Loucy (cell line): ENCODE results near the gene RALA.

Experiments
- H2AFZ ChIP-seq: fragments of 200-600 bp; sonication (generic); 2 replicates; pipeline ENCODE4 v1.6.0; 2016; ENCODE audit warnings: antibody characterized with exemption, mild to moderate bottlenecking, low read length, moderate library complexity
- H3F3A ChIP-seq: fragments of 200-600 bp; 2 replicates; pipeline ENCODE4 v1.6.0; 2016; ENCODE audit warnings: antibody characterized with exemption, low read depth, mild to moderate bottlenecking
- H3K27me3 ChIP-seq: fragments of 200-600 bp; sonication (generic); 2 replicates; pipeline ENCODE4 v1.6.1; 2014; ENCODE audit warnings: low read length, mild to moderate bottlenecking; ENCODE audit not compliant: insufficient read depth, poor library complexity, severe bottlenecking
- H3K36me3 ChIP-seq: fragments of 200-600 bp; sonication (generic); 2 replicates; pipeline ENCODE4 v1.6.1; 2016; ENCODE audit warnings: low read length; ENCODE audit not compliant: insufficient read depth
- H3K4me1 ChIP-seq: fragments of 200-600 bp; sonication (generic); 2 replicates; pipeline ENCODE4 v1.5.1; 2014; ENCODE audit warnings: low read length, mild to moderate bottlenecking; ENCODE audit not compliant: insufficient read depth, poor library complexity, severe bottlenecking
- H3K4me2 ChIP-seq: fragments of 200-600 bp; sonication (generic); 2 replicates; pipeline ENCODE4 v1.6.0; 2014; ENCODE audit warnings: antibody characterized with exemption, low read length, low read depth, mild to moderate bottlenecking; ENCODE audit not compliant: poor library complexity, severe bottlenecking
- H3K4me3 ChIP-seq: fragments of 200-600 bp; sonication (generic); 2 replicates; pipeline ENCODE4 v1.5.1; 2014; ENCODE audit warnings: low read length, mild to moderate bottlenecking, mixed read lengths; ENCODE audit not compliant: poor library complexity, severe bottlenecking
- H3K79me2 ChIP-seq: fragments of 200-600 bp; sonication (generic); 2 replicates; pipeline ENCODE4 v1.6.1; 2014; ENCODE audit warnings: low read length; ENCODE audit not compliant: insufficient read depth
- H3K9ac ChIP-seq: fragments of 200-600 bp; sonication (generic); 2 replicates; pipeline ENCODE4 v1.6.0; 2014; ENCODE audit warnings: mild to moderate bottlenecking, low read depth, low read length, moderate library complexity; ENCODE audit not compliant: poor library complexity, severe bottlenecking
- H3K9me2 ChIP-seq: fragments of 200-600 bp; sonication (generic); replicated peaks from 2 replicates; pipeline ENCODE4 v1.6.1; 2016; ENCODE audit warnings: low read depth, low read length, mixed read lengths
- H3K9me3 ChIP-seq: fragments of 200-600 bp; sonication (generic); 2 replicates; pipeline ENCODE4 v1.6.1; 2014; ENCODE audit warnings: mild to moderate bottlenecking, antibody characterized with exemption, low read length, low read depth; ENCODE audit not compliant: insufficient read depth
- H4K20me1 ChIP-seq: fragments of 200-600 bp; sonication (generic); 2 replicates; pipeline ENCODE4 v1.6.0; 2014; ENCODE audit warnings: antibody characterized with exemption, low read length, mild to moderate bottlenecking; ENCODE audit not compliant: insufficient read depth, poor library complexity, severe bottlenecking
- EZH2phosphoT487 ChIP-seq: fragments of 200-600 bp; IDR thresholded peaks from 2 replicates; pipeline ENCODE4 v1.6.1; 2018; ENCODE audit warnings: antibody characterized with exemption, mild to moderate bottlenecking, moderate library complexity, borderline replicate concordance
- TF ChIP-seq, protein P1 (sequence below): fragments of 200-600 bp; sonication (generic); conservative IDR thresholded peaks from 2 replicates; pipeline ENCODE4 v1.5.1; 2014; ENCODE audit warnings: mild to moderate bottlenecking, antibody characterized with exemption, low read length

The RALA gene

DNA sequence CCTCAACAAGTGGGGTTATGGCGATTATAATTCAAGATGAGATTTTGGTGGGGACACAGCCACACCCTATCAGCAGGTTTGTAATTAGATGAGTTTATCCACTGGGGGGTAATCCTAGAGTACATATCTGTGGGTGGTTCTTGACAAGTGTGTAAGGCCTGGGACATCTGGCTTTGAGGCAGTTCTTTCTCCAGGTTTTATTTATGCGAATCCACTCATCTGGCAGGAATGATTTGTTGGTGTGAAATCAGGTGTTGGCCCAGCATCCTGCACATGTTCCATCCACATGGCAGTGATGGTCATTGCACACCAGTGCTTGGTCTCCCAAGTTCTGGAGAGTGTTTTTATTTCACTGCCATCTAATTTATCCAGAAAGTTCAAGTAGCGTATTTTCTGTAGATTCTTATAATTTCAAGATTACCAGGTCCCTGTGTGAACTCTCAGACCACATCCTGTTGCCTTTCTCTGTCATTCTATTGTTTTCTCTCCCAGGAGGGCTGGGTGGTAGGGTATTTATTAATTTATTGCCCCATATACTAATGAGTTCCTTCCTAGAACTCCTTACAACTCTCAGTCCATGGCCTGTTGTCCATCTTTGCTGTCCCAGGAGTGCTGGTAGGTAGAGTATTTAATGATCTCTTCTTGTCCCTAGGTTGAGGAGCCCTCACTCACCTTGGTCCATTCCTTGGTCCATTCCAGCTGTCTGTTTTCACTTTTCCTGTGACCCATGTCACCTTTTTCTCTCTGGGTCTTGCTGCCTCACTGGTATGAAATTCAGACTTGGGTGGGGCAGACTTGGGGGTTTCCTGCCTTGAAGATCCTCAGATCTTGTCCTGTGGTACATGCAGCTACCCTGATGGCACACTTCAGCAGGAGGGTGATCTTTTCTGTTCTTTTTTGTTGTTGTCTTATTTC is 10.4 kb downstream of the RALA start:
- TF ChIP-seq, protein P1, sequence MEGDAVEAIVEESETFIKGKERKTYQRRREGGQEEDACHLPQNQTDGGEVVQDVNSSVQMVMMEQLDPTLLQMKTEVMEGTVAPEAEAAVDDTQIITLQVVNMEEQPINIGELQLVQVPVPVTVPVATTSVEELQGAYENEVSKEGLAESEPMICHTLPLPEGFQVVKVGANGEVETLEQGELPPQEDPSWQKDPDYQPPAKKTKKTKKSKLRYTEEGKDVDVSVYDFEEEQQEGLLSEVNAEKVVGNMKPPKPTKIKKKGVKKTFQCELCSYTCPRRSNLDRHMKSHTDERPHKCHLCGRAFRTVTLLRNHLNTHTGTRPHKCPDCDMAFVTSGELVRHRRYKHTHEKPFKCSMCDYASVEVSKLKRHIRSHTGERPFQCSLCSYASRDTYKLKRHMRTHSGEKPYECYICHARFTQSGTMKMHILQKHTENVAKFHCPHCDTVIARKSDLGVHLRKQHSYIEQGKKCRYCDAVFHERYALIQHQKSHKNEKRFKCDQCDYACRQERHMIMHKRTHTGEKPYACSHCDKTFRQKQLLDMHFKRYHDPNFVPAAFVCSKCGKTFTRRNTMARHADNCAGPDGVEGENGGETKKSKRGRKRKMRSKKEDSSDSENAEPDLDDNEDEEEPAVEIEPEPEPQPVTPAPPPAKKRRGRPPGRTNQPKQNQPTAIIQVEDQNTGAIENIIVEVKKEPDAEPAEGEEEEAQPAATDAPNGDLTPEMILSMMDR, result no peak
- TF ChIP-seq EZH2phosphoT487, result no peak
- no peaks in the 10 kb centered on the region for H3K27me3 ChIP-seq
- H3K4me3 ChIP-seq, result peak overlapping the region; percentile 27
- peaks cover 5% of the 10 kb centered on the region for H4K20me1 ChIP-seq
- peak overlapping the region; percentile 45 for H3K4me2 ChIP-seq
- peaks cover 26% of the 10 kb centered on the region; the same call in 1 of the 2 replicates for H3K36me3 ChIP-seq
- H3F3A ChIP-seq, result no peaks in the 10 kb centered on the region
- H3K9me2 ChIP-seq, result no peaks in the 10 kb centered on the region
- no peak overlapping the region for H3K9ac ChIP-seq
- H3K79me2 ChIP-seq, result peaks cover 85% of the 10 kb centered on the region
- H3K9me3 ChIP-seq, result no peaks in the 10 kb centered on the region
- H2AFZ ChIP-seq, result no peak overlapping the region
- H3K4me1 ChIP-seq, result peaks cover 28% of the 10 kb centered on the region

DNA sequence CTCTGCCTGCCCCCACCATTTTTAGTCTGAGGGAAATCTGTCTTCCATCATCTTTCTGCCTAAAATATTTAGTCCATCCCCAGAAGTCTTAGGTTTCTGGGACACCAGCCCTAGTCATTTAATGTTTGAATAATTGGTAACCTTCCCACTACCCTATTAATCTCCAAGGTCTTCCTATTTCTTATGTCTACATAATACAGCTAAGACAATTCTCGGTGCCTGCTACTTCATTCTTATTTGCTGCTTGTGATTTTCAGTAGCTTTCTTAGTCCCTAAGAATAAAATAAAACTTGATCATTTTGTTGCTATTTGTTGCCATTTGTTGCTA is 11.1 kb downstream of the RALA start:
- H3K9ac ChIP-seq, result no peak overlapping the region

DNA sequence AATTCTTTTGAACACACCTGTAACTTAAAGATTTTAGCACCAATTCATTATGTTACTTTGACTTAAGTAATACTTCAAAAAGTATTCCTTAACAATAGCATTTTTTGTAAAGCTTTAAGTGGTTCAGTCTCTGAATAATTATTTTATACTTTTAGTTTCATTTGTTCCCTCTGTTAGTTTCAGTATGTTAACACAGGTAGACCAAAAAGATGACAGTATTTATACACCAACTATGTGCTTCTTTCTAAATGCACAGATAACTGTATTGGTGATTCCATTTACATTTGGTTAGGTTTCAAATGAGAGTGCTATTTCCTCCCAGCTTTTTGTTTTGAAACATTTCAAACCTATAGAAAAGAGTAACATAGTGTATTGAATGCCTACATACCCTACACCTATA is 14.0 kb downstream of the RALA start:
- Histone ChIP-seq H3K4me2 (no peak overlapping the region), H2AFZ (no peak overlapping the region), H3K36me3 (peaks cover 18% of the 10 kb centered on the region; the same call in 1 of the 2 replicates), H3K79me2 (peaks cover 93% of the 10 kb centered on the region), H4K20me1 (peaks cover 10% of the 10 kb centered on the region), H3K4me3 (no peak overlapping the region), H3K27me3 (no peaks in the 10 kb centered on the region), H3F3A (no peaks in the 10 kb centered on the region), H3K9me3 (no peaks in the 10 kb centered on the region), H3K4me1 (peaks cover 34% of the 10 kb centered on the region), H3K9me2 (no peaks in the 10 kb centered on the region), H3K9ac (no peak overlapping the region)
- TF ChIP-seq EZH2phosphoT487, result no peak
- TF ChIP-seq, protein P1, result no peak

More for the DNA sequence above, 11.1 kb downstream of the RALA start:
- peaks cover 5% of the 10 kb centered on the region for H4K20me1 ChIP-seq
- H3K27me3 ChIP-seq, result no peaks in the 10 kb centered on the region
- H3K36me3 ChIP-seq, result peaks cover 30% of the 10 kb centered on the region; the same call in 1 of the 2 replicates
- H2AFZ ChIP-seq, result no peak overlapping the region
- peaks cover 89% of the 10 kb centered on the region for H3K79me2 ChIP-seq
- H3K4me1 ChIP-seq, result peaks cover 25% of the 10 kb centered on the region
- no peaks in the 10 kb centered on the region for H3K9me2 ChIP-seq
- H3K4me2 ChIP-seq, result peak overlapping the region; percentile 45
- no peaks in the 10 kb centered on the region for H3K9me3 ChIP-seq
- H3F3A ChIP-seq, result no peaks in the 10 kb centered on the region
- H3K4me3 ChIP-seq, result no peak overlapping the region
- TF ChIP-seq EZH2phosphoT487, result no peak
- TF ChIP-seq, protein P1, result no peak
